IPS-18a (cell line): ENCODE measurements around the gene MCOLN2.

Experiments used
- H3K27ac ChIP-seq: one replicate; pipeline ENCODE4 v1.5.1; 2013; ENCODE audit warnings: low read length
- H3K27me3 ChIP-seq: one replicate; pipeline ENCODE4 v1.6.1; 2013; ENCODE audit warnings: mild to moderate bottlenecking, low read length; ENCODE audit not compliant: control insufficient read depth, insufficient read depth
- H3K36me3 ChIP-seq: one replicate; pipeline ENCODE4 v1.6.1; 2013; ENCODE audit warnings: low read depth, low read length; ENCODE audit not compliant: control insufficient read depth
- H3K4me1 ChIP-seq: one replicate; pipeline ENCODE4 v1.6.1; 2013; ENCODE audit warnings: low read depth, low read length; ENCODE audit not compliant: control insufficient read depth
- H3K4me3 ChIP-seq: one replicate; pipeline ENCODE4 v1.5.1; 2013; ENCODE audit warnings: low read length
- H3K9ac ChIP-seq: one replicate; pipeline ENCODE4 v1.6.1; 2013; ENCODE audit warnings: mild to moderate bottlenecking, low read length, moderate library complexity
- H3K9me3 ChIP-seq: one replicate; pipeline ENCODE4 v1.6.1; 2013; ENCODE audit warnings: low read depth, low read length; ENCODE audit not compliant: control insufficient read depth

MCOLN2 gene

DNA sequence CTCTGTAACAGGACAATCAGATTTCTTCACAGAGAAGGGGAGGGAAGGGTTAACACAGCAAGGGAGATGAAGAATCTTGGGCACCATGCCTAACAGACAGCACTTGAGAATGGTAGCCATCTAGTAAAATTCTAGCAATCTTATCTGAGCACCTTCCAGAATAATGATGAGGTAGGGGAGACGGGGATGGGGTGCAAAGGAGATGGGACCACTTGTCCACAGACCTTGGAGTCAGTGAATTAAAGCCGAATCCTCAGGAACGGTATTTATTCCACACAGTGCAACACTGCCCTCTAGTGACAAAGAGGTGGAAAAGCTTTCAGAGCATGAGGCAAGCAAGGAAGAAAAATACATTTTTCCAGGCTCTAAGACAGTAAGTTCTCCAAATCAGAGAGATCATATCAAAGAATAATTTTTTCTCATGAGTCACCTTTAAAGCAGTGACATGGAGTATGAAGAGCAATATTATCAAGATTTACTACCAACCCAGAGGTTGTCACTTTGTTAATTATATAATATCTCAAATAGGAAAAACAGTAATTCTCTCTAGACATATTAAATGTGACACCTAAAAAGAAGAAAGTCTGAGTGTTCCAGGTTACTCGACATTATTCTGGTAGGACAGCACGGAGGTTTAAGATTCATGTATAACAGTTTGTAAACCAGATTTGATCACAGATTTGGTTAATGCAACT lies 60.6 kb downstream of the MCOLN2 start:
- Histone ChIP-seq H3K27me3 (no peaks in the 10 kb centered on the region), H3K9me3 (no peaks in the 10 kb centered on the region), H3K9ac (no peak overlapping the region), H3K4me3 (no peak overlapping the region), H3K36me3 (no peaks in the 10 kb centered on the region), H3K27ac (no peak overlapping the region), H3K4me1 (no peaks in the 10 kb centered on the region)

DNA sequence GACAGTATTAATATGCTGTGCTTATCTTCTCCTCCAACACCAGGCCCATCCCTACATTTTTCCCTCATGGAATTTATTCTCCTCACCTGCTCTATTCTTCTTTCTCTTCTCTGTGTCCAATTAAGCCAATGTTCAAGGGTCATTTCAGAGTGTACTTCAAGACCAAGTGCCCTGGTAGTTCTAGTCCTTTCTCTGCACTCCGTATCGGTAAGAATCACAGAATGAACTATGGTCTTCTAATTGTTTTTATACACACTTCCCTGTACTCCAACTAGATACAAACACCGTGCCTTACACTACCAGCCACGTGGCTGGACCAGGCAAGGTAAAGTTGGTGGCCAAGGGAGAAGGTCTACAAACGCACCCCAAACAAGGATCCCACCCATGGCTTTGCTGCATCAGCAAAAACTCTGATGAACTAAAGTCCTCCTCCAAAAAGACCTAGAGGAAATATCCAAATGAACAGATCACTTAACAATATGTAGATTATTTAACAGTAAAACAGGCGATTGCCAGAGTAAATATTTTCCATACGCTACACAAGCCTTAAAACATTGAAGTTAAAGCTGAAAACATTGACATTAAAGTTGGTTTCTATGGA lies 63.8 kb downstream of the MCOLN2 start:
- Histone ChIP-seq H3K4me1 (no peaks in the 10 kb centered on the region), H3K4me3 (no peak overlapping the region), H3K9ac (no peak overlapping the region), H3K36me3 (no peaks in the 10 kb centered on the region), H3K27me3 (no peaks in the 10 kb centered on the region), H3K27ac (no peak overlapping the region), H3K9me3 (no peaks in the 10 kb centered on the region)

DNA sequence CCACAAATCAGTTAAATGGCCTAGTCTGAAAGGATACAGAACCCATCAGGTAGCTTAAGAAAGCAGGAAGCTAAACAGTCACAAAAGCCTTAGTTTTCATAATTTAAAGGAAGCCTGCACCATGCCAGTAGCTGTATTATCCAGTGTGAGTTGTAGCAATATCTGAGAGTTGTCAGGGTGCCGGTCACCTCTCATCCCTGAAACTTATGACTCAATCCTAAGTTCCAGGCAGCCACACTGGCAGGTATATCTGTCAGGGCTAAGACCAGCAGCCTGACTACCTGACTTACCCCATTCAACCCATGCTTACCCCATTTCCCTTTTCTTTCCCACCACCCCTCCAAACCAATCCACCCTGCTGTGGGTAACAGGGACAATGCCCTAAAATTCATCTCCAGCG lies 66.1 kb downstream of the MCOLN2 start:
- Histone ChIP-seq H3K9me3 (no peaks in the 10 kb centered on the region), H3K27ac (no peak overlapping the region), H3K27me3 (no peaks in the 10 kb centered on the region), H3K36me3 (no peaks in the 10 kb centered on the region), H3K4me3 (no peak overlapping the region), H3K9ac (no peak overlapping the region), H3K4me1 (no peaks in the 10 kb centered on the region)

DNA sequence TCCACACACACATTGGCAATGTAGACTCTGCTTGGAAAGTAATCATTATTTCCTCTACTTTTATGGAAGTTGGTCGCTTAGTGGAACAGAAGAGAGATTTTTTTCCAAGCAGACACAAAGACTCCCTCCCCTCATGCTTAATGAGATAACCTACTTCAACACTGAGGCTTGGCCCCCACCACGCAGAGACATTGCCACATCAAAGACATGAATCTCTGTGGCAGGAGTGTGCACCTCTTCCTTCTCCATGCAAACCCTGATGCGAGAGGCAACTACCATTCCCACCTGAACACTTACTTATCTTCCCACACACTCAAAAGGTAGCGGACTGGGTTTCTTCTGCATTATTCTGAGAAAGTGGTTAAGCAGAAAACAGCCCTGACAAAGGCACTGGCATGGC lies 66.6 kb downstream of the MCOLN2 start:
- Histone ChIP-seq H3K27me3 (no peaks in the 10 kb centered on the region), H3K27ac (no peak overlapping the region), H3K9ac (no peak overlapping the region), H3K4me3 (no peak overlapping the region), H3K9me3 (no peaks in the 10 kb centered on the region), H3K36me3 (no peaks in the 10 kb centered on the region), H3K4me1 (no peaks in the 10 kb centered on the region)

DNA sequence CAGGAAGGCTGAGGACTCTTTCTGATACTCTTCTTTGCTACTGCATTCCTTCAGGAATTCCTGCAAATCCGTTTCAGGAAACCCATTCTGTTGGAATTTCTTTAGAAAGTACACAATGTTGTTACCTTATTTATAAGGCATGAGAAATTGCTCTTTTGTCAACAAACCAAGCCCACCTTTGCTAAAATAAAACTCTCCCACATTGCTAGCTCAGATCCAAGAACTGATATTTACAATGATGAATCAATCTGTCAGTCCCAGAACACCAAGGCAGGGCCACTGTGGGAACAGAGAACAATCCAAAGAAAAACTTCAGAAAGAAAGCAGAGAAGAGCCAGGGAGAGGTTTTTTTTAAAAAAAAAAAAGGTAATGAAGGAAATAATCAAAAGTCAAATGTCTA lies 67.3 kb downstream of the MCOLN2 start:
- H3K36me3 ChIP-seq, result no peaks in the 10 kb centered on the region
- H3K27me3 ChIP-seq, result no peaks in the 10 kb centered on the region
- H3K9me3 ChIP-seq, result no peaks in the 10 kb centered on the region
- H3K27ac ChIP-seq, result no peak overlapping the region
- no peak overlapping the region for H3K4me3 ChIP-seq
- H3K4me1 ChIP-seq, result no peaks in the 10 kb centered on the region
- no peak overlapping the region for H3K9ac ChIP-seq

DNA sequence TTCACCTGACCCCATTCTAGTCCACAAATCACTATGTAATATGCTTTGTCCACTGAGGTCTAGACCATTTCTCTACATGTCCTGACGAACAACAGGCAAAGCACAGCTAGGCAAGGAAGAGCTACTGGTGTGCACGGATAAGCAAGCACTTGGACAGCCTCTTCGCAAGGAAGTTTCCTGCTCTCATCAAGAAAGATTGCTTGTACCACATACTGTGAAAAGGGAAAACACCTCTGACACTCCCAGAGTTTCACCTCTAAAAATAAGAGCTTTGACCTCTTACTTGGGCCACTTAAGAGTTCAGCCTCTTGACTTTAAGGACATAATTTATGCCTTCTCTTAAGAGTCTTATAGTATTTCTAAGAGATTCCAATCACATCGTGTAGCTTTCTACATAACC lies 67.9 kb downstream of the MCOLN2 start:
- Histone ChIP-seq H3K27me3 (no peaks in the 10 kb centered on the region), H3K9ac (no peak overlapping the region), H3K9me3 (no peaks in the 10 kb centered on the region), H3K27ac (no peak overlapping the region), H3K4me1 (no peaks in the 10 kb centered on the region), H3K36me3 (no peaks in the 10 kb centered on the region), H3K4me3 (no peak overlapping the region)

DNA sequence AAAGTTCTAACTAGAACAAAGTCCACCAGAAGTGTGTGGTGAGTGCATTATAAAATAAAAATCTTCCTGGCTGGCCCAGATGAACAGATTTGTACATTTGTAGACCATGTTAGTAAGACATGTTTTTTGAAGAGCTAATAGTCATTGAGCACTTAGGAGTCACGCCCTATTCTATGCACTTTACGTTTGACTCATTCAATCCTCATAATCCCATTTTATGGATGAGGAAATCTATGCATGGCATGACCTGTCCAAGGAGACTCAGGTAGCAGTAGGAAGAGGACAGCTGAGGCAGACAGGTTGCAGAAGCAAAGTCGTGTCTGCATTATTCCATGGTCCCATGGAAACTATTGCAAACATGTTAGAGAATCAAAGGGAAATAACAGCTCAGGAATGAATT lies 73.6 kb downstream of the MCOLN2 start:
- Histone ChIP-seq H3K9me3 (no peaks in the 10 kb centered on the region), H3K36me3 (no peaks in the 10 kb centered on the region), H3K27ac (no peak overlapping the region), H3K4me3 (no peak overlapping the region), H3K27me3 (no peaks in the 10 kb centered on the region), H3K9ac (no peak overlapping the region), H3K4me1 (no peaks in the 10 kb centered on the region)

DNA sequence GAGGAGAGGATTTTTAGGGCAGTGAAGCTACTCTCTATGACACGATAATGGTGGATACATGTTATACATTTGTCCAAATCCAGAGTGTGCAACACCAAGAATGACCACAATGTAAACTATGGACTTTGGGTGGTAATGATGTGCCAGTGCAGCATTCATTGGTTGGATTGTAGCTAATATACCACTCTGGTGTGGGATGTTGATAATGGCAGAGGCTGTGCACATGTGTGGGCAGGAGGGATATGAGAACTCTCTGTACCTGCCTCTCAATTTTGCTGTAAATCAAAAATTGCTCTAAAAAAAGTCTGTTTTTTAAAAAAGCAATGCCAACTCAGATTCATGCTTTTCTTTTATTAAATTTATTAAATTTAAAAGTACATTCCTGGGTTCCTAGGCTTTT lies 76.8 kb downstream of the MCOLN2 start:
- Histone ChIP-seq H3K9me3 (no peaks in the 10 kb centered on the region), H3K4me1 (no peaks in the 10 kb centered on the region), H3K27ac (no peak overlapping the region), H3K27me3 (no peaks in the 10 kb centered on the region), H3K9ac (no peak overlapping the region), H3K36me3 (no peaks in the 10 kb centered on the region), H3K4me3 (no peak overlapping the region)

DNA sequence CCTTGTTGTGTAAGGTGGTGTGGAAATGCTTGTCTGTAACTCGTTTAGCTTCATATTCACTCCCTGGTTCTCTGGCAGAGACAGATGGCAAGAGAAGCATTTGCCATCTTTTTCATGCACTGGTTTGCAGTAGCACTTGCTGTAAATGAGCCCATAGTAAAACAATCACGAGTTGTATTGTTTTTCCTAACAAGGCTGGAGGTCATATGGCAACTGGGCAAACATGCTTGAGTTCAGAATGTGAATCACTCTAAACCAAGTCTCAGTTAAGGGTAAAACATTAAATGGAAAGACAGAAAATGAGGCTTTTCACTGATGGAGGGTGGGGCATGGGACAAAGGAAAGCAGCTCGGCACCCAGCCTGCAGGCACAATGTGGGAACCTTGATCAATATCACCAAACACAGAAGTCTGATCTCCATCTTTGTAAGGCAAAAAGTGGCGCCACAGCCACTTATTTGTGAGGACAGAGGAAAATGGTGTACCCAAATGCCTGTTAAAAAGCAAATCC lies 77.4 kb downstream of the MCOLN2 start:
- H3K27ac ChIP-seq, result no peak overlapping the region
- H3K9me3 ChIP-seq, result no peaks in the 10 kb centered on the region
- no peak overlapping the region for H3K9ac ChIP-seq
- no peaks in the 10 kb centered on the region for H3K27me3 ChIP-seq
- H3K36me3 ChIP-seq, result no peaks in the 10 kb centered on the region
- H3K4me3 ChIP-seq, result no peak overlapping the region
- H3K4me1 ChIP-seq, result no peaks in the 10 kb centered on the region

DNA sequence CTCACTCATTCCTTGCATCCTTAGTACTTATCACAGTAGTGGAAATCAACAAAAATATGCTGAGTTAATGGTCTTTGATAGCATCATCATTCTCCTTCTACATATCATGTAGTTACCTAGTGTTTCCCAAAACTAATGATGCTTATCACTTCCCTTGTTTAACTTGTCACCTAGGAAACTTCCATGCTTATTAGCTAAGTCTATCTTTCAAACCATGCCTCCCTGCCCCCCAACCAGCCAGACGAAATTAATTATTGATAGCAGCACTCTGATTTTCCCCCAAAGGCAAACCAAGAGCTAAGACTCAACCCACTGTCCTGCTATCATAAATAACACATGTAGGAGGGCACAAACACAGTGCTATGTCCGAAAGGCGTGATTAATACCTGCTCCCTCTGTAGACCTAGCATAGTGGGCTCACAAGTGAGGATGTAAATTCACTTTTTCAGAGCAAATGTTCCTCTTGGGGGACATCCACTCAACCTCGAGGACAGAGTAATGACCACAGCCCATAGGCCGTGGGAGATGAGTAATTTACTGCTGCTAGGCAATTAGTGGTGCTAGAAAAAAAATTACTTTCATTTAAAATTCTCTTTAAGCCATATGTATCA lies 78.1 kb downstream of the MCOLN2 start:
- Histone ChIP-seq H3K4me3 (no peak overlapping the region), H3K27me3 (no peaks in the 10 kb centered on the region), H3K9ac (no peak overlapping the region), H3K9me3 (no peaks in the 10 kb centered on the region), H3K36me3 (no peaks in the 10 kb centered on the region), H3K4me1 (no peaks in the 10 kb centered on the region), H3K27ac (no peak overlapping the region)

DNA sequence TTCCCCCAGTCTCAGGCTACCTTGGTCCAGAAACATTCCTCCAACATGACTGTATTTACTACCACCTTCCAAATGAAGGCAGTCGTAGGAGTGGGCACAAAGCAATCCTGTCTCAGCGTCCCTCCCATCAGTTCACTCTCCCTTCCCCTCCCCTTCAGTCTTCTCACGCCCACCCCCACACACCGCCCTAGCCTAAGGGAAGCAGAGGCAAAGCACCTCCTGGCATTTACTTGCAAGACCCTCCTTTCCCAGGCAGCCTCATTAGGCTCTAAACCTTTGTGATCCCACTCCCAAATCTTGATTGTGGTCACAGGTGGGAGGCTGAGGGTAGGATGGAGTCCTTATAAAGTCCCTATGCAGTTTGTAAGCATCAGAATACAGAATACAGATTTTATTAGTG lies 80.0 kb downstream of the MCOLN2 start:
- Histone ChIP-seq H3K9ac (no peak overlapping the region), H3K4me3 (no peak overlapping the region), H3K27me3 (no peaks in the 10 kb centered on the region), H3K27ac (no peak overlapping the region), H3K4me1 (no peaks in the 10 kb centered on the region), H3K9me3 (no peaks in the 10 kb centered on the region), H3K36me3 (no peaks in the 10 kb centered on the region)

DNA sequence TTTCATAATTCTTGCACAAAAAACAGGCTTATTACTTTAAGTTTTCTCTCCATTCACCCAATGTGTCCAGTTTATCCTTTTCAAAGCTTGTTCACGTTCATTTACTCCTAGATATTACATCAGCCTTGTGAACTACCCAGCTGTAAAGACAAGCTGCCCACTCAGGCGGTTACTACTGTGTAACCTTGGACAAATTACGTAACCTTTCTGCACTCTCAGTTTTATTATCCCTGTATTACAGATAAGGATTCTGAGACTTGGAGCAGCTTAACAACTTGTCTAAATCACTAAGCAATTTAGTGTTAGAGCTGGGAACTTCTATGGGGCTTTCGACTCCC lies 83.4 kb downstream of the MCOLN2 start:
- Histone ChIP-seq H3K36me3 (no peaks in the 10 kb centered on the region), H3K9ac (no peak overlapping the region), H3K4me3 (no peak overlapping the region), H3K27ac (no peak overlapping the region), H3K9me3 (no peaks in the 10 kb centered on the region), H3K4me1 (no peaks in the 10 kb centered on the region), H3K27me3 (no peaks in the 10 kb centered on the region)
